IPS-NIHi11 (cell line): ENCODE measurements around the gene PPP1R7.

Source experiments
- DNase-seq: peaks from one replicate; pipeline ENCODE4 v3.0.0; 2012; ENCODE audit warnings: mixed read lengths, low spot score

Gene PPP1R7

DNA sequence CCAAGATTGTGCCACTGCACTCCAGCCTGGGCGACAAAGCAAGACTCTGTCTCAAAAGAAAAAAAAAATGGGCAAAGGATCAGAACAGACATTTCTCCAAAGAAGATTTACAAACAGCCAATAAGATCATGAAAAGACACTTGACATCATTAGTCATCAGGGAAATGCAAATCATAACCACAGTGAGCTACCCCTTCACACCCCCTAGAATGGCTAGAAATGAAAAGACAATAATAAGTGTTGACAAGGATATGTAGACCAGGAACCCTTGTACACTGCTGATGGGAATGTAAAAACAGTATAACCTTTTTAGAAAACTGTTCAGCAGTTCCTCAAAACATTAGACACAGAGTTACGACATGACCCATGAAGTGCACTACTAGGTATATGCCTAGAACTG is 29.8 kb upstream of the PPP1R7 start:
- DNase-seq, result no peak

DNA sequence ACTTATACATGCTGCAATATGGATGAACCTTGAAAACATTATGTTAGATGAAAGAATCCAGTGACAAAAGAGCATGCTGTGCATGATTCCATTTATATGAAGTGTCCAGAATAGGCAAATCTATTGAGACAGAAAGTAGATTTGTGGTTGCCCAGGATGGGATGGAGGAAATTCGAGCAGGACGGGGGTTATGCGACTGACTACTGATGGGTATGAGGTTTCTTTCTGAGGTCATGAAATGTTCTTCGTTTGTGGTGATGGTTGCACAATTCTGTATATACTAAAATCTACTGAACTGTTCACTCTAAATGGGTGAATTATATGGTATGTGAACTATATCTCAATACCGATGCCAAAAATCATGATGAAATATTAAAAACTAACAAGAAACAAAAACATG is 29.3 kb upstream of the PPP1R7 start:
- no peak for DNase-seq

DNA sequence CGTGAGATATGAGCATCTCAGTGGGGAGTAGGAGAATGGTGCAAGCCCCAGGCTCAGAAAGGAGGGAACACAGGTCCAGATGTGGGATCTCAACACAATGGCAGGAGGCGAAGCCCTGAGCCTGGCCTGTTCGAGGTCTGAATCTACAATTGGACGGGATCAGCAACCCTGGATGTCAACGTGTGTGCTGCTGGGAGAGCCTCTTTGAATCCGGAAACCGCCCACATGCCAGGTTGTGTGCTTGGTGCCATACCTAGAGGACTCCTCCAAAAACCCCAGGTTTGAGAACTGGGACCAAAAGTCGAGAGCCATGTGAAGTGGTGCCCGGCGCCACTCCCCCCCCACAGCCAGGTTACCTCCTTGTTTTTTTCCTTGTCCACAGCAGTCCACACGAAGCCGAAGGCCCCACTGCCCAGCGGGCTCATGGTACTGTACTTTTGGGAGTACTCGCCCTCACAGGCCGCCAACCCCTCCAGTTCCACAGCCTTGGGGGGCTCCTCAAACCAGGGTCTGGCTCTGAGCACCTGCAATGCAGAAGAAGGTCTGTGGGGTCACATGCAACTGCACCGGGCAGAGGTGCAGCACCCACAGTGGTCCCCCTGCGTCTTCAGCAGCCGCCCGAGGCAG is 27.8 kb upstream of the PPP1R7 start:
- DNase-seq, result no peak

DNA sequence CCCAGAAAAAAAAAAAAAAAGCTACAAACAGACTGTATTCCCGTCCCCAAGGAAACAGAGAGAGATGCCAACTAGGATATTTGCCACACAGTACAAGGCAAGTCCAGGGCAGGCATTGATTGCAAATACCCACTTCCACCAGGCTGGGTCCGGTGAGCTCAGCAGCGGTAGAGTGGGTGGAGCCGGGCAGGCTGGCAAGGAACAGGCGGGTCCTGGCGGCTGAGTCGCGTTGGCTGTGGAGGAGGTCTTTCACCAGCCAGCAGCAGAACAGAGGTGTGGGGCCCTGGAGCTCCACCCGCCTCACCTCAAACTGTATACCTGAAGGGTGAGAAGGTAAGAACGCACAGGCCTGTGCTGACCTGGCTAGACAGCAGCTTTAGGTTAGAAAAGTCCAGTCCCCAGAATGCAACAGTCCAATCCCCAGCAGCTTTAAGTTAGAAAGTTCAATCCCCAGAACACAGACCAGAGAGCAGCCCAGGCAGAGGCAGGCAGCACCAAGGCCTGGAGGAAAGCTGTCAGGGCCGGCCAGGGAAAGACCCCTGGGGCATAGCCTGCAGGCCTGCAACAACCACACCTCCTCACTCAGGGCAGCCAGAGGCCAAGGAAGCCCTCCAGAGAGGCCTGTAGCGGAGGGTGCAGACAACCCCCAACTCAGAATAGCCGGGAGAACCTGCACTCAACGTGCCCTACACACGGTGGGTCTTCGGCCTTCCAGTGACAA is 26.3 kb upstream of the PPP1R7 start:
- no peak for DNase-seq

DNA sequence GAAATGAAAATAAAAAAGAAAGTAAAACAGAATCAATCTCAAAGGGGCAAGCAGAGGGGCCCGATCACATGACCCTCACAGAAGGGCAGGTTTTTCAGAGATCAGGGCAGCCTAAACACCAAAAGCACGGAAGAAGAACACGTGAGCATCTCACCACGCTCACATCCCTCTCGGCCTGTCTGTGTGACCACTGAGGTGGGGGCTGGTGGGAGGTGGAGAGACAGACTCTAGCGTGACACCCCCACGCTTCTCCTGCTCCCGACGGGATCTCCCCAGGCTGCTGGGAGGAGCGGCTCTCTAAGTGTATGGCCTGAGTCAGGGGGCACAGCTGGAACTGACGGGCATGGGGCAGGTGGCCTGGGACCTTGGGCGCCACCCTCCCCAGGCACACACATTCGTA is 24.6 kb upstream of the PPP1R7 start:
- no peak for DNase-seq

DNA sequence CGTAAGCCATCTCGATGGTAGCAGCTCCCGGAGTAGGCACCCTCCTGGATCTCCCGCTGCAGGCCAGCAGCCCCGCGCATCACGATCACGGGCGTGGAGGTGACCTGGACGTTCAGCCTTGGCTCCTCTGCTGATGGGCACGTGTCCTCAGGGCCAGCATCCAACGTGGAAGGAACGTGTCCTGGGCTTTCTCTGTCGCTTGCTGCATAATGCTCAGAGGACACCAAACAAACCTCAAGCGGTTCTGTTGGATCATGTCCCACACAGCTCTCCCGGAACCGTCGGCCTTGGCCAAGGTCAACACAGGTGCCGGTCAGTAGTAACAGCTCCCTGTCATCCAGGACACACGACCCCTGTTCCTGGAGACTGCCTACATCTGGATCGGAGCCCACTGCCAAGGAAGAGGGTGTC is 24.1 kb upstream of the PPP1R7 start:
- DNase-seq, result no peak

DNA sequence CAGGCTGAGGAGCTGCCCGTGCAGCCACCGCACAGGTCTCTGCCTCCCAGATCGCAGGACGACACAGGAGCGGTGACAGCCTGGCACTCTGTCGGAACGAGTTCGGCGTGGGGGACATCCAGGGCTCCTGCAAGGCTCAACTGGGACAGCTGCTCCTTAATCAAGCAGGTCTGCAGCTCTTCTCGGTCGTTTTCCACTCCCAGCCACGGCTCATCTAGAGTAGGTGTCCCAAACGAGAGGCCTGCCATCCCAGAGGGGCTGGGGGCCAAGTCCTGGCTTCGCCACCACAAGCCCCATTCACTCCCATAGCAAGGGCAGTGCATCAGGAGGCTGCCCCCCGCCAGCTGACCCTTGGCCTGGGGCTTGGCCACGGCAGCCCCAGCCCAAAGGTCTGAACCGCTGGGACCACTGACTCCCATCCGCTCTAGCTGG is 23.5 kb upstream of the PPP1R7 start:
- no peak for DNase-seq

DNA sequence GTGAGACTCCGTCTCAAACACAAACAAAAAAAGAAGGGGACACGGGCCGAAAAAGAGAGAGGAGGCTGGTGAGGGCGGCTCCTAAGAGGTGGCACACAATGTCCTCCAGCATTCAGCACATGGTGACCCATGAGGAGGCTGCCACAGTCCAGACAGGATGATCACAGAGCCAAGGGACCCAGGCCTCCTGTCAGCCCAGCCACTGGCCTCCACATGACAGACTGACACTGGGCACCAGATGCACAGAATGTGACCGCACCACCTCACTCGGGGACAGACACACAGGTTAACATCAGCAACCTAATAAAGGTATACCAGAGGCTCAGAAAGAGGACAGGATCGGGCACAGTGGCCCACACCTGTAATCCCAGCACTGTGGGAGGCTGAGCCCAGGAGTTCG is 22.0 kb upstream of the PPP1R7 start:
- no peak for DNase-seq

DNA sequence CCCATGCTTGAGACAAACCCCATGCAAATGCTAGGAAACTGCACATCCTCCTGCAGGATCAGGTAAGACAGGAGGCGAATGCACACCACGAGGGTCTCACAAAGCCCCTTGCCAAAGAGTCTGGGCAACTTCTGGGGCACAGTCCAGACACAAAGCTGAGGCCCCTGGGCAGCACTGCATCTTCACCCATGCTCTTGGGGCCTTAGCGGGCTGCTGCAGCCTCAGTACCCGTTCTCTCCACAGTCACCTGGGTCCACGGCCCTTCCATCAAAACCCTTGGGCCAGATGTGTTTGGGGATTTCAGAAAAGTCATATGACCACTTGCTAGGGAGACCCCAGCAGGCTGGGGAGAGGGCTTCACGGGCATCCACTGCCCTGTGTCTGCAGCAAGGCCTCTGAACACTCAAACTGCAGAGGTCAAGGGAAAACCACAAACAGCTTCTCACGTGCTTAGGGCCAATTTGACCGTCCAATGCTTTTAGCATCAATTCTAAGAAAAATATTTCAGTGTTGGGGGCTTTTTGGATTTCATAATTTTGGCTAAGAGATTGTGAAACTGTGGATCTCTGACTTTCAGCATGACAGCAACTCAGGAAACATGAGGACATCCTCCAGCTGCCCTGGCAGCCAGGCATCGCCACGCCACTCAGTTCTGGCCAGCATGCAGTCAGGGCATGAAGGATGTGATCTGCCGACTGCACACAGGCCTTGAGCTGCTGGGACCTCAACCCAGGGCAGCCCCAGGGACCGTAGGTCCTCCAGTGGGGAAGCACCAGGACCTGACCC is 21.0 kb upstream of the PPP1R7 start:
- no peak for DNase-seq

DNA sequence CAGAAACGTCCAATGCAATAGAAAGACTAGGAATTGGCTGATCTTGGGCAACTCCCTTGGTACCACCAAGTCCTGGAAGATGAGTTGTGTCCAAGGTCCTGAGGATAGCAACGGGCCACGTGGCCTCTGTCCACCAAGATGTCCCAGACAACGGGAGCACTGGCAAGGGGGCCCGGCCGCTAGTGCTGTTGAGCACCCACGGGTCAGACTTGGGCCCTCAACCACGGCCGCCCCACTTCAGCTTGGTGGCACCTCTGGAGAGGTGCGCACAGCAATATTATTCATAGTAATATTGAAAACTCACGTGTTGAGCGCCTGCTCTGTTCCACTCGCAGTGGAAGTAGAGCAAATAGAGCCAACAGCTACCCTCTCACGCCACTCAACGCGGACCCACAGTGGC is 20.0 kb upstream of the PPP1R7 start:
- DNase-seq, result no peak

DNA sequence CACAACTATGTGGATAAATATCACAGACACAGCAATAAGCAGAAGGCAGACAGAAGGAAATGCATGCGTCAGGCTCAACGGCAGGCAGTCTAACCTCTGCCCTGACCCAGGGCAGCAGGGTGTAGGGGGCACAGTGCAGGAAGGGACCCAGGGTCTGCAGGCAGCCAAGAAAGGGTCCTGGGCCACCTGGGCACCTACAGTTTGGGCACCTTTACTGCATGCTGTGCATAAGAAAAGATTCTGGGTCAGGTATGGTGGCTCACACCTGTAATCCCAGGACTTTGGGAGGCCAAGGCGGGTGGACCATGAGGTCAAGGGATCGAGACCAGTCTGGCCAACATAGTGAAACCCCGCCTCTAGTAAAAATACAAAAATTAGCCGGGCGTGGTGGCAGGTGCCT is 18.7 kb upstream of the PPP1R7 start:
- no peak for DNase-seq

DNA sequence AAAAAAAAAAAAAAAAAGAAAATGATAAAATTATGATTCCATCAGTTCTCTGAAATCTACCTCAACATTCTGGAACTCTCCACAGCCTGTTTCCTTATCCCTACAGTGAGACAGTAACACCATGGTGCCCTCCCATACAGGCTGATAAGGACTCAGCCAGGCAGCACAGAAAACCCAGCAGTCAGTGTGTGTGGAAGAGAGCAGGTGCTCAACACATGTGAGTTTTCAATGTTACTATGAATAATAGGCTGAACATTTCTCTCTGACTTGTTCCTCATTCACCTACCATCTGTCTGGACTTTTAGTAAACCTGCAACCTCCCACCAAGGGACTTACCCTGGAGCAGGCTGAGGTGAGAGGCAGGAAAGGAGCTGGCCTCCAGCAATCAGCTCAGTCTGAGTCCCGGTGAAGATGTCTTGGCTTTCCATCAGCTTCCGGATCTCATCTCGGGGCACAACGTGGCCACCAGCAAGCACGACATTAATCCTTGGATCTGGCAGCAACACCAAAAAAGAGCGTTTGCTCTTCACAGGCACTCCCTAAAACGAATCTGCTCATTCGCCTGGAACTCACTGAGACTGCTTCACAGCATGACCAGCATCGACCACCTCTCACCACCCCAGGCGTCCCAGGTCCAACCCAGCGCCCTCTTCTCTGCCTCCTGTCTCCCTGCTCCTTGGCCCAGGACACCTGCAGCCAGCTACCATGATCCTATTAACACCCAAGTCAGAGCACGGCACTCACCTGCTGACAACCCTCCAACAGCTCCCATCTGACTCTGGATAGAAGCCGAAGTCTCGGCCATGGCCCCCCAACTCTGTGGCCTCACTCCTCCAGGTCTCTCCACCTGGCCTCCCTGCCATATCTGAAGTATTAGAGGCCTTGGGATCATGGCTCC is 17.5 kb upstream of the PPP1R7 start:
- no peak for DNase-seq

DNA sequence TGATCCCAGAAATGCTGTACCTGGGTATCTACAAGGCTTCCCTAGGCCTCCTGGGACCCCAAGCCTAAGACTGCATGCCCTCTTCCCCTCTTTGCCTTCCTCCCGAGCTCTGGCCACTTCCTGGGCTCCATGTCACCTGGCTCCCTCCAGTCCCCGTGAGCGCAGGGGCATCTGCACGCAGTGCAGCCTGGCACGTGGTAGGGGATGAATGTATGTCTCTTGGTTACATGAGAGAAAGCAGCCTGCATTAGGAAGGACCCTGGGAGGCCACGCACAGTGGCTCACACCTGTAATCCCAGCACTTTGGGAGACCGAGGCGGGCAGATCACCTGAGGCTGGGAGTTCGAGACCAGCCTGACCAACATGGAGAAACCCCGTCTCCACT is 16.8 kb upstream of the PPP1R7 start:
- no peak for DNase-seq

DNA sequence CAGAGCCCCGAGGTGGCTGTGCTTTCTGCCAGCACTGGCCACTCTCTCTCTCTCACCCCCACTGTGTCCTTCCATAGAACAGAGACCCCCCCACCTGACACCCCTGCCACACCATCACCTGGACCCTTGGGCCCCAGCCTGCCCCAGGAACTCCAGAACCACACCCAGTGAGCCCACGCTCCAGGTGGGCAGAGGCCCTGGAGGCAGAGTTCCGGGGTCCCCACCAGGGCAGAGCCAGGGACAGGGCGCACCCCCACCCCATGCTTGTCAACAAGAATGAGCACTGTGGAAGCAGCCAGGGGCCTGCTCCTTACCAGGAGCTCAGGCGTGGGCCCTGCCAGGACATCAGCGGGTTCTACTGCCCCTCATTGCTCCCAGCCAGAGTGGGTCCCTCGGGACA is 15.6 kb upstream of the PPP1R7 start:
- DNase-seq, result no peak

DNA sequence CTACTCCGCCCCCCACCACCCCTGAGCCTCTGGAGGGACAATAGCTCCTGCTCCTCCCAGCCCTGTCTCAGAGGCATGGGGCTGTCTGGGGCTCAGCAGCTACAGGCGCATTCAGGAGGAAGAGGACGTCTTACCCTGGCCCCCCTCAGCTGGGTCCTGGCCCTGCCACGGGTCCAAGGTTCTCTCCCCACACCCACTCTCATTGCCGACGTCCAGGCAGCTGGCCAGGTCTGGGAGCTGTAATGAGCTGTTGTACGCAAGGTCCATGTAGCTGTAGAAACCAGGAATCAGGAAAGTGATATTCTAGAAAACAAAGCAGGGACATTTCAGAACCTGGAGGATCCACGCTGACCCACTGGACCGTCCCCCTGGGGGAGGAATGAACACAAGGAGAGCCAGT is 14.5 kb upstream of the PPP1R7 start:
- DNase-seq, result no peak

DNA sequence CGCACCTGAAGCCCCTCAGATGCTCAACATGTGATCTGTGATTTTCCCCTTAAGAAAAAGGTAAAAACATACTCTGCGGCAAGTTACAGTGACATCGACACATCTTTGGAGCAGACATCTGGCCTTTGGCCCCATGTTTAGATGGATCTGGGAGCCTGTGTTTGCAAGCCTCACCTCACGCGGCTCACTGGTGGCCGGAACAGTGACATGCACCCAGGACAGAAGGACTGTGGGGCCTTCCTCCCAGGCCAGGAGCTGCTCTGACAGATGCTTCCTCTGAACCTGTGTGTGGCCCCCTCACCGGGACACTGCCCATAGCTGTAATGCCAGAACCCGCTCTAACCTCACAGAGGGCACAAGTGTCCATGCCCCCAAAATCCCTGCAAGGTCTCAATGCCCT is 14.1 kb upstream of the PPP1R7 start:
- no peak for DNase-seq

DNA sequence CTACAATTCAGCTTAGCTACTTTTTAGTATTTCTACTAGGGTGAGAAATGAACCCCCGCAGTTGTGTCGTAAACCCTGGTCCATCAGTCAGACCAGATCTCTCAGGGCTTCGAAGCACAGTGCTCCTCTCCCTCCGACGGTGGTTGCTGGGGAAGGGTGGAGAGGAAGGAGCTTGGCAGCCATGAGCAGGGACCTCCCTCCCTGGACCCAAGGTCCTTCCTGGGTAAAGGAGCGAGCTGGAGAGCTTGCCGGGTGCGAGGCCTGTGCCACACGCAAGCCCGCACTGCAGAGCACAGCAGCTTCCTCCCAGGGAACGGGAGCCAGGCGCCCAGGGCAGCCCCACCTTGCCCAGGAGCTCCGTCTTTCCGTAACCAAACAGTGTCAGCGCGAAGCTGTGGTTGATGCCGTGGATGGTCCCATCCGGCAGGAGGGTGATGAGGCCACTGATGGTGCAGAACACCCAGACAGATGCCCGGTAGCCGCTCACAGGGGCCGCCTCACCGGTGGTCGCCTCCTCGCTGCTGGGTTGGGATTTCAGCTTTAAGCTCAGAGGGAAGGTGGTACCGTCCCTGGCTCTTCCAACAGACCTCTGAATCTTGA is 13.5 kb upstream of the PPP1R7 start:
- DNase-seq, result no peak

DNA sequence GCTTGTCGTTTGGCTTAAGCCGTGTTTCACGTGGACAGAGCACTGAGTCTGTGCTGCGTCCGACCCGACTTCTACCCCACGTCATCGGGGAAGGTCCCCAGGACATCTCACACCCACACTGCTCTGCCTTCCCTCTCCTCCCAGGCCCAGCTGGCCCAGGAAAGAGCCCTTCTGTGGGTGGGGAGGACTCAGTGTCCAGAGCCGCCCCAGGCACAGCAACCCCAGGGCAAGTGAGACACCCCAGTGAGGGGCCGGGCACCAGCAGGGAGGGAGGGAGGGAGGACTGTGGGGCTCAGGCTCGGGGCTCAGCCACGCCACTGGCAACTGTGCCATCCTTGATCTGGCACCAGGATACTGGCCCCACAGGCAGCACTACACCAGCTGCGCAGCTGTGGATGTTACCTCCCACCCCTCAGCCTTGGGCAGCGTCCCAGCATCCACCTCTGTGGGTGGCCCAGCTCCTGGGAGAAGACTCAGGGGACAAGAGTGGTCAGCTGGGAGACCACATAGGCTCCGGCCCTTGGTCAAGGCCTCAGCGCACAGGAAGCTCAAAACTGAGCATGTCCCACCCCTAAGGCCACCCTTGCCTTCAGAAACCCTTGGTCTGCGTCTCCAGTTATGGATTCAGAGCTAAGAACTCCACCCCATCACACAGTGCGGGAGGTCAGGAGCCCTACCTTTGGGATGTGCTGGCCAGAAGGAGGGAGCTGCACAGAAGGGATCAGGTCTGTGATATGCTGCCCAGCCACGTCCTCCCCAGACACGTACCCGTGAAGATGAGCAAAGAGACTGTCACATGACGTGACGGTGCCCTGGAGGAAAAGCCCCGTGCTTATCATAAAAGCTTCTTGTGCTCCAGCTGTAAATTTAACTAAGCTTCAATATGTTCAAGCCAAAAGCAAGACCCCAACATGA is 12.7 kb upstream of the PPP1R7 start:
- no peak for DNase-seq

DNA sequence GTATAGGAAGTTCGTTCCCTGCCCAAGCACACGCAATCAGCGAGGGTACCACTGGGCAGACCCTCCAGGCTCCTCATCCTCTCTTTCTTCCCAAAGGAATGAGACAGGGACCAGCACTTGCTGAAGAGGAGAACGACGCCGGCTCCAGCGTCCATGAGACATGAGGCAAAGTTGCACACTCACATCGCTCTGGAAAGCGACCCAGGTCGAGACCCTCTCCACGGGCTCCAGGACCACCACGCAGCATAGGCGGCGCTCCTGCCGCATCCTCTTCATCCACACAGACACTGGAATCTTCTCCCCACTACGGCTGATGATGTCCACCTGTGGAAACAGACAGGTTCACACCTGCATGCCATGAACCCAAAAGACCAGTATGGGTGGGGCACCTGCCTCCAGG is 11.8 kb upstream of the PPP1R7 start:
- no peak for DNase-seq

DNA sequence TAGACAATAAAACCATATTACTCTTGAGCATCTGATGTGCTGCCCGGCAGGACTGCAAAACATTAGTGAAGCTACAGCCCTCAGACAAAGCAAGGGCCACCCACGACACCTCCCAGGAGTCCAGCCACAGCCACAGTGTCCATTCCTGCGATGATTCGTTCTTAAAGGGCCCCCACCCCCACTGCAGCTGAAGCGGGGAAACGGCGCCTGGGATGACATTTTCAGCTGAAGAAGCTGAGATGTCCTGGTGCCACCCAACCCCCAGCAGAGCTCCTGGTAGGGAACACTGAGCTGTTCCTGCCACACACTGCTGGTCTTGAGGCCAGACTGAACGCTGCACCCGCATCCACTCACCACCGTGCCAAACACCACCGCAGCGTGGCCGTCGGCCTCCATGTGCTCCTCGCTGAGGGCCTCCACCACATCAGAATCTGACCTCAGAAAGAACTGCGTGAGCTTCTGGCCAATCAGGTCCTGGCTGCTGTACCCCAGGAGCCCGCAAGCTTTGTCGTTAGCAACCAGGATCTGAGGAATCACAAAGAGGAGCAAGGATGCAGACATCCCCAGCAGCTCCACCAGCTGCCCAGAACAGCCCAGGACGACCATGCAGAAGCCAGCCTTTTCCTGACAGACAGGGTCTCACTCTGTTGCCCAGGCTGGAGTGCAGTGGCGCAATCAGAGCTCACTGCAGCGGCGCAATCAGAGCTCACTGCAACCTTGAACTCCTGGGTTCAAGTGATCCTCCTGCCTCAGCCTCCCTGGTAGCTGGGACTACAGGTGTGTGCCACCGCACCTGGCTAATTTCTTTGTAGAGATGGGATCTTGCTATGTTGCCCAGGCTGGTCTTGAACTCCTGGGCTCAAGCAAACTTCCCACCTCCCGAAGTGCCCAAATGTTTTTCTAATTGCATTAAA is 10.5 kb upstream of the PPP1R7 start:
- no peak for DNase-seq
